ENCODE results near the gene LDLRAD1.

DNA sequence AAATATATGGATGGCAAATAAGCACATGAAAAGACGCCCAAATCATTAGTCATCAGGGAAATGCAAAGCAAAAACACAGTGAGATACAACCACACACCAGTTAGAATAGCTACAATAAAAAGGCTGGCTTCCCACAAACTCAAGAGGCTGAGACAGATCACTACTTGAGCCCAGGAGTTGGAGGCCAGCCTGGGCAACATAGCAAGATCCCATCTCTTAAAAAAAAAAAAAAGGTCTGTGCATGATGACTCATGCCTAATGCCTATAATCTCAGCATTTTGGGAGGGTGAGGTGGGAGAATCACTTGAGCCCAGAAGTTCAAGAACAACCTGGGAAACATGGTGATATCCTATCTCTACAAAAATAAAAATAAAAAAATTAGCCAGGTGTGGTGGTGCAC is 19.8 kb downstream of the LDLRAD1 start:
- TF ChIP-seq, protein P1, sequence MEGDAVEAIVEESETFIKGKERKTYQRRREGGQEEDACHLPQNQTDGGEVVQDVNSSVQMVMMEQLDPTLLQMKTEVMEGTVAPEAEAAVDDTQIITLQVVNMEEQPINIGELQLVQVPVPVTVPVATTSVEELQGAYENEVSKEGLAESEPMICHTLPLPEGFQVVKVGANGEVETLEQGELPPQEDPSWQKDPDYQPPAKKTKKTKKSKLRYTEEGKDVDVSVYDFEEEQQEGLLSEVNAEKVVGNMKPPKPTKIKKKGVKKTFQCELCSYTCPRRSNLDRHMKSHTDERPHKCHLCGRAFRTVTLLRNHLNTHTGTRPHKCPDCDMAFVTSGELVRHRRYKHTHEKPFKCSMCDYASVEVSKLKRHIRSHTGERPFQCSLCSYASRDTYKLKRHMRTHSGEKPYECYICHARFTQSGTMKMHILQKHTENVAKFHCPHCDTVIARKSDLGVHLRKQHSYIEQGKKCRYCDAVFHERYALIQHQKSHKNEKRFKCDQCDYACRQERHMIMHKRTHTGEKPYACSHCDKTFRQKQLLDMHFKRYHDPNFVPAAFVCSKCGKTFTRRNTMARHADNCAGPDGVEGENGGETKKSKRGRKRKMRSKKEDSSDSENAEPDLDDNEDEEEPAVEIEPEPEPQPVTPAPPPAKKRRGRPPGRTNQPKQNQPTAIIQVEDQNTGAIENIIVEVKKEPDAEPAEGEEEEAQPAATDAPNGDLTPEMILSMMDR (IDR thresholded peaks at IDR 0.05; ENCODE audit: borderline replicate concordance, extremely low read depth, low read length, poor library complexity, severe bottlenecking): no peak
- TF ChIP-seq EZH2 (IDR thresholded peaks at IDR 0.05; ENCODE audit: borderline replicate concordance, low read depth, low read length, severe bottlenecking): no peak

All from DND-41 (cell line).